CD8-positive, alpha-beta memory T cell (primary cell): Measurements from ENCODE around the gene SIGLEC7. TPM values are rescaled to one million over a fixed set of nuclear protein-coding genes. Genes with fewer than 3 reads are reported as not detected.
"Not testable (repeated sequence)": the region's sequence is repeated elsewhere in the genome, so short reads cannot be mapped to it uniquely, and the experiment has no call there.

Experiments
- CTCF ChIA-PET: fragments of 350-600 bp; sonication (Branson Sonifier 250); formaldehyde crosslinking; loops from one replicate; lab custom pipeline; 2021; ENCODE audit warnings: antibody characterized with exemption; lab: Charles Lee
- POLR2A ChIA-PET: fragments of 350-600 bp; sonication (Branson Sonifier 250); formaldehyde crosslinking; loops from one replicate; lab custom pipeline; 2021; ENCODE audit warnings: antibody characterized with exemption; lab: Charles Lee
- DNase-seq, 5 donors: peaks; one replicate each; pipeline versions ENCODE4 v3.0.0 to v3.0.0-alpha.2; 2020 to 2022; ENCODE audit warnings: mixed read lengths in 1 of 5
- H3K27ac ChIP-seq: one replicate; pipeline ENCODE4 v1.7.0; 2013; ENCODE audit warnings: low read depth, mild to moderate bottlenecking, low read length, moderate library complexity
- H3K27me3 ChIP-seq: 2 replicates; pipeline ENCODE4 v1.7.0; 2013; ENCODE audit warnings: low read length, mild to moderate bottlenecking; ENCODE audit not compliant: insufficient read depth, poor library complexity, severe bottlenecking
- H3K36me3 ChIP-seq: 2 replicates; pipeline ENCODE4 v1.7.0; 2013; ENCODE audit warnings: mild to moderate bottlenecking, low read length, moderate library complexity; ENCODE audit not compliant: insufficient read depth
- H3K4me1 ChIP-seq: 2 replicates; pipeline ENCODE4 v1.7.0; 2013; ENCODE audit warnings: mild to moderate bottlenecking, low read length, moderate library complexity; ENCODE audit not compliant: insufficient read depth
- H3K4me3 ChIP-seq: 2 replicates; pipeline ENCODE4 v1.7.0; 2013; ENCODE audit warnings: mild to moderate bottlenecking, low read length
- H3K9me3 ChIP-seq: 2 replicates; pipeline ENCODE4 v1.7.0; 2013; ENCODE audit warnings: mild to moderate bottlenecking, low read length
- H3K27ac Mint-ChIP-seq, 8 donors: one replicate each; pipeline ENCODE4 v1.8.0; 2020 to 2021; ENCODE audit warnings: mixed read lengths in 8 of 8, mild to moderate bottlenecking in 6 of 8, inconsistent platforms in 3 of 8, moderate library complexity in 3 of 8
- H3K27me3 Mint-ChIP-seq, 2 donors: one replicate each; pipeline ENCODE4 v1.8.0; 2020 to 2021; ENCODE audit warnings: mixed read lengths in 2 of 2, mild to moderate bottlenecking in 1 of 2, moderate library complexity in 1 of 2
- H3K36me3 Mint-ChIP-seq, 3 donors: one replicate each; pipeline ENCODE4 v1.8.0; 2020 to 2021; ENCODE audit warnings: mixed read lengths in 3 of 3, inconsistent platforms in 1 of 3, mild to moderate bottlenecking in 1 of 3
- H3K4me1 Mint-ChIP-seq, 3 donors: one replicate each; pipeline ENCODE4 v1.8.0; 2020 to 2021; ENCODE audit warnings: mixed read lengths in 3 of 3, inconsistent platforms in 1 of 3, mild to moderate bottlenecking in 1 of 3
- H3K4me3 Mint-ChIP-seq, 7 donors: one replicate each; pipeline ENCODE4 v1.8.0; 2020 to 2021; ENCODE audit warnings: mixed read lengths in 7 of 7, mild to moderate bottlenecking in 6 of 7, moderate library complexity in 4 of 7, inconsistent platforms in 2 of 7
- H3K9me3 Mint-ChIP-seq, 5 donors: one replicate each; pipeline ENCODE4 v1.8.0; 2020 to 2022; ENCODE audit warnings: mixed read lengths in 5 of 5, mild to moderate bottlenecking in 3 of 5, moderate library complexity in 2 of 5, inconsistent platforms in 1 of 5
- polyA plus RNA-seq: library from polyadenylated mRNA; unstranded; fragments of 300-500 nt; fragmentation: Illumina TruSeq; gene quantifications from one replicate; pipeline ENCODE4 v1.2.3, GENCODE V29; 2021
- total RNA-seq, 2 experiments: library from RNA; stranded (reverse); gene quantifications; one replicate each; pipeline ENCODE4 v1.2.3, GENCODE V29; 2021

The SIGLEC7 gene
- total and polyA plus RNA-seq, 3 experiments from 2014 or later: 0.42 to 2.5 (median 0.46) TPM

- no peak overlapping the region for H3K4me3 Mint-ChIP-seq
- Histone ChIP-seq H3K9me3 (no peaks in the 10 kb centered on the region), H3K27ac (no peak overlapping the region), H3K36me3 (no peaks in the 10 kb centered on the region), H3K4me3 (no peak overlapping the region), H3K4me1 (peaks cover 21% of the 10 kb centered on the region), H3K27me3 (no peaks in the 10 kb centered on the region)
- no peak for DNase-seq
- peaks cover 6 to 35% of the 10 kb centered on the region in 2 donors for H3K27me3 Mint-ChIP-seq
- ChIA-PET POLR2A (no interaction called here), CTCF (no interaction called here)
- H3K4me1 Mint-ChIP-seq: peaks cover 28 to 34% (median 31%) of the 10 kb centered on the region in 3 donors
- peaks cover 0 to 2% (median 0%) of the 10 kb centered on the region in 5 donors for H3K9me3 Mint-ChIP-seq
- peaks cover 0 to 2% (median 0%) of the 10 kb centered on the region in 3 donors for H3K36me3 Mint-ChIP-seq
- peak overlapping the region in 2 of 8 donors; percentile 51 to 53 for H3K27ac Mint-ChIP-seq
These were observed 920 bp upstream of the SIGLEC7 start for GRCh38 chr19:51141181-51141580.

- H3K4me3 Mint-ChIP-seq: peak overlapping the region in 2 of 7 donors; percentile 13 to 61
These were observed 841 bp downstream of the SIGLEC7 start for GRCh38 chr19:51142809-51143475.

GRCh38 chr19:51143486-51143885, 1.4 kb downstream of the SIGLEC7 start:
- Mint-ChIP-seq H3K36me3 (peaks cover 0 to 2% (median 0%) of the 10 kb centered on the region in 3 donors), H3K9me3 (peaks cover 0 to 2% (median 0%) of the 10 kb centered on the region in 5 donors), H3K27ac (peak overlapping the region in 2 of 8 donors; percentile 66 to 85), H3K27me3 (peaks cover 1 to 35% of the 10 kb centered on the region in 2 donors), H3K4me1 (peaks cover 12 to 26% (median 19%) of the 10 kb centered on the region in 3 donors), H3K4me3 (peak overlapping the region in 2 of 7 donors; percentile 44 to 46)
- H3K9me3 ChIP-seq: no peaks in the 10 kb centered on the region
- H3K27me3 ChIP-seq: no peaks in the 10 kb centered on the region
- CTCF ChIA-PET: no interaction called here
- H3K4me3 ChIP-seq: no peak overlapping the region
- no peak overlapping the region for H3K27ac ChIP-seq
- DNase-seq: no peak
- H3K36me3 ChIP-seq: no peaks in the 10 kb centered on the region
- POLR2A ChIA-PET: no interaction called here
- H3K4me1 ChIP-seq: no peaks in the 10 kb centered on the region

More at GRCh38 chr19:51142809-51143475, 841 bp downstream of the SIGLEC7 start:
- H3K4me3 ChIP-seq, H3K27ac ChIP-seq, DNase-seq, H3K27ac Mint-ChIP-seq, CTCF ChIA-PET, H3K9me3 ChIP-seq, H3K36me3 Mint-ChIP-seq, H3K27me3 ChIP-seq, H3K36me3 ChIP-seq, POLR2A ChIA-PET, H3K4me1 ChIP-seq, H3K9me3 Mint-ChIP-seq: not testable (repeated sequence)
- Mint-ChIP-seq H3K27me3 (peaks cover 1 to 35% of the 10 kb centered on the region in 2 donors), H3K4me1 (peaks cover 11 to 24% (median 18%) of the 10 kb centered on the region in 3 donors)

- Histone ChIP-seq H3K27me3 (no peaks in the 10 kb centered on the region), H3K9me3 (no peaks in the 10 kb centered on the region), H3K4me1 (no peaks in the 10 kb centered on the region), H3K27ac (no peak overlapping the region), H3K4me3 (no peak overlapping the region), H3K36me3 (no peaks in the 10 kb centered on the region)
- Mint-ChIP-seq H3K4me3 (no peak overlapping the region), H3K27me3 (peaks cover 1 to 28% of the 10 kb centered on the region in 2 donors), H3K4me1 (peaks cover 8 to 23% (median 15%) of the 10 kb centered on the region in 3 donors), H3K9me3 (peaks cover 0 to 2% (median 0%) of the 10 kb centered on the region in 5 donors), H3K36me3 (peaks cover 0 to 2% (median 0%) of the 10 kb centered on the region in 3 donors), H3K27ac (no peak overlapping the region)
- no peak for DNase-seq
- ChIA-PET CTCF (no interaction called here), POLR2A (no interaction called here)
These were observed 2.5 kb downstream of the SIGLEC7 start for GRCh38 chr19:51144482-51145045.

- H3K36me3 ChIP-seq: no peaks in the 10 kb centered on the region
- peaks cover 0 to 2% (median 0%) of the 10 kb centered on the region in 5 donors for H3K9me3 Mint-ChIP-seq
- ChIA-PET CTCF (interaction anchor here (1.5 kb wide), 1 partner anchor 16 kb away, joined by 3 read pairs; no protein-coding TSS in a partner anchor), POLR2A (no interaction called here)
- H3K4me1 Mint-ChIP-seq: peaks cover 8 to 21% (median 15%) of the 10 kb centered on the region in 3 donors
- H3K4me1 ChIP-seq: no peaks in the 10 kb centered on the region
- H3K4me3 Mint-ChIP-seq: no peak overlapping the region
- H3K27me3 ChIP-seq: no peaks in the 10 kb centered on the region
- H3K36me3 Mint-ChIP-seq: no peaks in the 10 kb centered on the region
- peak overlapping the region in 1 of 8 donors; percentile 29 for H3K27ac Mint-ChIP-seq
- H3K9me3 ChIP-seq: no peaks in the 10 kb centered on the region
- H3K27me3 Mint-ChIP-seq: peaks cover 0 to 27% of the 10 kb centered on the region in 2 donors
- no peak overlapping the region for H3K4me3 ChIP-seq
- H3K27ac ChIP-seq: no peak overlapping the region
- DNase-seq: no peak
These were observed 3.9 kb downstream of the SIGLEC7 start for GRCh38 chr19:51145916-51146493.

GRCh38 chr19:51146751-51147150, 4.7 kb downstream of the SIGLEC7 start:
- peaks cover 0 to 4% (median 0%) of the 10 kb centered on the region in 5 donors for H3K9me3 Mint-ChIP-seq
- peak overlapping the region in 1 of 8 donors; percentile 33 for H3K27ac Mint-ChIP-seq
- H3K4me3 Mint-ChIP-seq: no peak overlapping the region
- Histone ChIP-seq H3K27me3 (no peaks in the 10 kb centered on the region), H3K36me3 (no peaks in the 10 kb centered on the region), H3K27ac (no peak overlapping the region), H3K4me3 (no peak overlapping the region), H3K4me1 (no peaks in the 10 kb centered on the region), H3K9me3 (no peaks in the 10 kb centered on the region)
- CTCF ChIA-PET: interaction anchor here (0.7 to 1.5 kb wide), 2 partner anchors 12 to 17 kb away, joined by 3 read pairs; no protein-coding TSS in a partner anchor
- peaks cover 8 to 18% (median 15%) of the 10 kb centered on the region in 3 donors for H3K4me1 Mint-ChIP-seq
- POLR2A ChIA-PET: no interaction called here
- H3K27me3 Mint-ChIP-seq: peaks cover 1 to 34% of the 10 kb centered on the region in 2 donors
- peaks cover 0 to 4% (median 0%) of the 10 kb centered on the region in 3 donors for H3K36me3 Mint-ChIP-seq
- no peak for DNase-seq

- Histone ChIP-seq H3K9me3 (no peaks in the 10 kb centered on the region), H3K36me3 (no peaks in the 10 kb centered on the region), H3K27me3 (no peaks in the 10 kb centered on the region), H3K4me3 (no peak overlapping the region), H3K4me1 (no peaks in the 10 kb centered on the region), H3K27ac (no peak overlapping the region)
- Mint-ChIP-seq H3K36me3 (peaks cover 0 to 4% (median 0%) of the 10 kb centered on the region in 3 donors), H3K4me3 (no peak overlapping the region), H3K9me3 (peaks cover 0 to 4% (median 0%) of the 10 kb centered on the region in 5 donors), H3K27me3 (peaks cover 1 to 31% of the 10 kb centered on the region in 2 donors), H3K27ac (peak overlapping the region in 5 of 8 donors; percentile 1 to 82 (median 13)), H3K4me1 (peaks cover 3 to 13% (median 8%) of the 10 kb centered on the region in 3 donors)
- ChIA-PET POLR2A (no interaction called here), CTCF (no interaction called here)
- DNase-seq: no peak
These were observed 5.6 kb downstream of the SIGLEC7 start for GRCh38 chr19:51147663-51148062.
